Astrocyte of the spinal cord (primary cell): Measurements from ENCODE around the gene SPATA20.

ENCODE experiments used
- DNase-seq: peaks from one replicate; pipeline ENCODE4 v3.0.0; 2011; ENCODE audit warnings: low read depth, low spot score
- H3K4me3 ChIP-seq: 2 replicates; pipeline ENCODE4 v1.5.1; 2011; ENCODE audit warnings: low read depth, mild to moderate bottlenecking, low read length, moderate library complexity
- in situ Hi-C: cut with HindIII; loops from 2 replicates; pipeline ENCODE4 v1.10.0; 2017; ENCODE audit warnings: low sequenced_read_pairs
- TF ChIP-seq, protein P1 (sequence below): IDR thresholded peaks from 2 replicates; pipeline ENCODE4 v1.5.1; 2012; ENCODE audit warnings: low read depth, mild to moderate bottlenecking, low read length, inconsistent platforms

SPATA20 gene

DNA sequence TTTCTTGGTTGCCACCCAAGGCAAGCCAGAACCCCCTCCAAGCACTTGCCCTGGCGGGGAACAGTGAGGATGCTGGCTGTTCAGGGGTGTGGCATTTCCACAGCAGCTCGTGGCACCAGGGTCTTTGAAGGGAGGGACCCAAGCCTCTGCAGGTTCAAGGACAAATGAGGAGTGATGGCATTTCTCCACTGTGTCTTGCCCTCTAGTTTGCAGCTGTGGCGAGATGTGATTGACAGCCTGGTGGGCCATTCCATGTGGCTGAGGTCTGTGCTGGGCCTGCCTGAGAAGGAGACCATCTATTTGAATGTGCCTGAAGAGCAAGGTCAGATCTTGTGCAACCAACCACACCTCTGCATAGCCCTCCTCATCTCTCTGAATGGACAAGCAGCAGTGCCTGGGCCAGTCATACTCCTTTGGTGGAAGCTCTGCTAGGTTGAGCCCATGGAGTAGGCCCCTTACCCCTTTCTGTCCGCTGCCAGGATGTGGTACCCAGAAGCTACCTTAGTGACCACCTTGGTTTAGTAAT, 19.0 kb upstream of the SPATA20 start:
- in situ Hi-C loops = no loop called here
- TF ChIP-seq, protein P1, sequence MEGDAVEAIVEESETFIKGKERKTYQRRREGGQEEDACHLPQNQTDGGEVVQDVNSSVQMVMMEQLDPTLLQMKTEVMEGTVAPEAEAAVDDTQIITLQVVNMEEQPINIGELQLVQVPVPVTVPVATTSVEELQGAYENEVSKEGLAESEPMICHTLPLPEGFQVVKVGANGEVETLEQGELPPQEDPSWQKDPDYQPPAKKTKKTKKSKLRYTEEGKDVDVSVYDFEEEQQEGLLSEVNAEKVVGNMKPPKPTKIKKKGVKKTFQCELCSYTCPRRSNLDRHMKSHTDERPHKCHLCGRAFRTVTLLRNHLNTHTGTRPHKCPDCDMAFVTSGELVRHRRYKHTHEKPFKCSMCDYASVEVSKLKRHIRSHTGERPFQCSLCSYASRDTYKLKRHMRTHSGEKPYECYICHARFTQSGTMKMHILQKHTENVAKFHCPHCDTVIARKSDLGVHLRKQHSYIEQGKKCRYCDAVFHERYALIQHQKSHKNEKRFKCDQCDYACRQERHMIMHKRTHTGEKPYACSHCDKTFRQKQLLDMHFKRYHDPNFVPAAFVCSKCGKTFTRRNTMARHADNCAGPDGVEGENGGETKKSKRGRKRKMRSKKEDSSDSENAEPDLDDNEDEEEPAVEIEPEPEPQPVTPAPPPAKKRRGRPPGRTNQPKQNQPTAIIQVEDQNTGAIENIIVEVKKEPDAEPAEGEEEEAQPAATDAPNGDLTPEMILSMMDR = no peak
- no peak overlapping the region for H3K4me3 ChIP-seq
- no peak for DNase-seq

DNA sequence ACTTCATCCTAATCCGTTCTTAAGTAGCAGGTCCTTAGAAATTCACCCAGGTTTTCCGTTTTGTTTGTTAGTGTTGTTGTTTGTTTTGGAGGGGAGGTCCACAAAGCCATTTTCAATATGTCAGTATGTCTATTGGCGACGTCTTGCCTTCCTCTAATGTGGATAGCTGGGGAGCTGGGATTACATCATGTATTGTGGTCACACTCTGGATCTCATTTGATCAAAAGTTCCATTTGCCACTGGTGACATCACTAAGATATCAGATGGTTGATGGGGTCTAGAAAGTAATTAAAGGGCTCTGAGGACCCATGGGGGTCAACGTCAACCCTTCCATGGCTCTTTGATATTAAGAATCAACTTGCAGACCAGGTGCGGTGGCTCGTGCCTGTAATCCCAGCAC, 17.1 kb upstream of the SPATA20 start:
- DNase-seq = no peak
- no peak overlapping the region for H3K4me3 ChIP-seq
- TF ChIP-seq, protein P1 = no peak
- in situ Hi-C loops = no loop called here

DNA sequence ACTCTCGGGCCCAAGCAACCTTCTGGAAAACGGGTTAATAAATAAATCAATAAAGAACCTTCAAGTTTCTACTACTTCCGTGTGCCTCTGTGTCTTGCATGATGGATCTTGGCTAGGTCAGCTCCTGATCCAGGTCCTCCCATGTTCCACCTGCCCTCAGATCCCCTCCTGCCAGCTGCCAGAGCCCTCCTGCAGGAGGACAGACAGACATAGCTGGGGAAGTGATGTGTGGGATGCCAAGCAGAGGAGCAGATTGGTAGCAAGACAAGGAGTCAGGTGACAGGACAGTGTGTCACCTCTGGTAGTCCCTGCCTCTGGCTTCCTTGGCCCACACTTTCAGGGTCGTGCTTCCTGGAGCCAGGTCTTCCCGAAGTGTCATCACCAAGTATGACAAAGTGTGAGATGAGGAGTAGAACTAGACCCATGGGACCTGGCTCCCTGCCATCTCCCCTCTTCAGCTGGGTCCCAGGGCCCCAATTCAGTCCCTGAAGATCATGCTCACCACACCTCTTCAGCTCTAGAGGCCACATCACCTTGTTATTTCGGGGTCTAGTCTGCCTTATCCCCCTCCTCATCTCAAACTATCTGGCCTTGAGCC, 15.4 kb upstream of the SPATA20 start:
- H3K4me3 ChIP-seq = no peak overlapping the region
- DNase-seq = no peak
- in situ Hi-C loops = no loop called here
- TF ChIP-seq, protein P1 = no peak

DNA sequence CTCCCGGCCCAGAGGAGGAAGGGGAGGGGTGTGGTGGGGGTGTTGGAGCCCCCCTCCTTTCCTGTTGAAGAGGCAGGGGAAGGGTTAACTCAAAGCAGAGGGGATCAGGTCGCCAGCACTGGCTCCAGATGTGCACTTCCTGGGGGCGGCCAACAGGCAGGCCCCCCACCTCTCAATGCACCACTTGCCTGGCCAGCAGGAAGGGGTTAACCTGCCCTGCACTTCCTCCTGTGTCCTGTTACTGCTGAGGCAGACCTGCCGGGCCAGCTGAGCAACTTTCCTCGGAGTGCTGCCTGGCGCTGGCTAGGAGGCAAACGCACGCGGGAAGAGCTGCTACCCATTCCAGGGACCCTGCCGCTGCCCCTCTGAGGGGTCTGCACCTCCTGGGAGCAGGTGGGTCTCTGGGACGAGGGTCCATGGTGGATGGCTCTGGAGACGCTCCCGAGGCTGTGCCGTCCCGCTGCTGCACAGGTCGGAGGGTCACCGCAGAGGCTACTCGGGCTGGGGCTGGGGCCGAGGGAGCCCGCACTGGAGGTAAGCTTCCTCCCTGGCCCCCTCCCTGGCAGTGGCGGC, 14.4 kb upstream of the SPATA20 start, which contains the start of gene EPN3:
EPN3 (plus strand) TSS at position 284 of the 573 bp plus-strand sequence. CDS start 3,822 bp downstream, outside the sequence.
- no peak within 1 kb of the TSS for H3K4me3 ChIP-seq
- in situ Hi-C loops = no loop called here
- no peak for DNase-seq
- TF ChIP-seq, protein P1 = no peak

DNA sequence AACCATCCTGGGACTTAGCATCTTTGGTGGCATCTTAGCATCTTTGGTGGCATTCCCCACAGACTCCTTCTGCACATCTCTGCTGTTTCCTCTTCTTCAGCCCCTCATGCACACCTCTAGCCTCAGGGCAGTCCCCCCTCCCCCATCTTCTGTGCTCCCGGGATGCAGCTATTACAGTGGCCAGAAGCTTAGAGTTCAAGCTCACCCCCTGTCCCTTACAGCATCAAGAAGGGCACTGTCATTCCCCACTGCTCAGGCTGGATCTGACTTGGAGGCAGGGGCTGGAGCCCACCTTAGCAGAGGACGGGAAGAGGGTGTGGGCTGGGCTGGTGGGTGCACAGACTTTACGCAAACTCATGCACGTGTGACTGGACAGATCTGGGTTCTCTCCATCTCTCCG, 13.8 kb upstream of the SPATA20 start:
- no peak for DNase-seq
- H3K4me3 ChIP-seq = no peak overlapping the region
- TF ChIP-seq, protein P1 = no peak
- in situ Hi-C loops = no loop called here

DNA sequence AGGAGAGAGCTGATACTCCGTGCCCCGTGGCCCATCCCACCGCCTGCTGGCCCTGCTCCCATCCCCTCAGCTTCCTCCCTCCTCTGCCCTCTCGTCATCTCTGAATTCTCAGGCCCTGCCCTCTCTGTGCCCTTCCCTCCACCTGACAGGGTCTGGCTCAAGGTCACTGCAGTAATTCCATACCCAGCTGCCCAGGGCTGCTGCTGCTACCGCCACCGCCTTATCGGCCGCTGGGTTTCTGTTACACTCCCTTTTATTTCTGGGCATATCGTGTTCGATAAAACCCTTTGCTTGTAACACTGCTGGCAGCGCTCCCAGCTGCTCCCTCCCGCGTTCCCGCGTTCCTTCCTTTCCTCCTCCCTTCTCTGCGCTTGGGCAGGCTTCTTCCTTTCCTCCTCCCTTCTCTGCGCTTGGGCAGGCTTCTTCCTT, 13.2 kb upstream of the SPATA20 start:
- no peak for DNase-seq
- in situ Hi-C loops = no loop called here
- TF ChIP-seq, protein P1 = no peak
- H3K4me3 ChIP-seq = no peak overlapping the region
